ENCODE results near the gene HOXD3.

- TF ChIP-seq CTCF (IDR thresholded peaks at IDR 0.05) (no peak), EP300 (IDR thresholded peaks at IDR 0.05) (no peak), POLR2A (IDR thresholded peaks at IDR 0.05) (no peak)
Observed at GRCh38 chr2:176173567-176174381, 16.7 kb downstream of the HOXD3 start.

Data from gastroesophageal sphincter (tissue), 3 donors.